Measurements from ENCODE around the gene ARID5B.

- TF ChIP-seq CTCF (IDR thresholded peaks at IDR 0.05) (no peak), RORB (CRISPR knock-in tag; IDR thresholded peaks at IDR 0.05) (no peak), NFE2L1 (CRISPR knock-in tag; IDR thresholded peaks at IDR 0.05) (no peak), ZNF138 (CRISPR knock-in tag; conservative IDR thresholded peaks at IDR 0.05) (no peak), ESRRA (CRISPR knock-in tag; IDR thresholded peaks at IDR 0.05; ENCODE audit: borderline replicate concordance) (no peak), PREB (CRISPR knock-in tag; IDR thresholded peaks at IDR 0.05; ENCODE audit: borderline replicate concordance) (no peak), TEAD4 (CRISPR knock-in tag; IDR thresholded peaks at IDR 0.05) (no peak), ATF3 (CRISPR knock-in tag; conservative IDR thresholded peaks at IDR 0.05) (no peak)
These were observed 202.4 kb downstream of the ARID5B start for GRCh38 chr10:62103857-62104256.

All from WTC11 (cell line).